Gastrocnemius medialis (tissue), 4 donors: ENCODE results near the gene C5orf47.

Source experiments
- POLR2A ChIP-seq, 2 donors: fragments of 450-650 bp; IDR thresholded peaks; one replicate each; pipeline ENCODE4 v1.6.1; 2017; ENCODE audit warnings: antibody characterized with exemption in 2 of 2, mild to moderate bottlenecking in 2 of 2, moderate library complexity in 2 of 2
- TF ChIP-seq, protein P1 (sequence below), 5 experiments: fragments of 450-650 bp in 3 of 5; fragments of 200-600 bp in 2 of 5; sonication (generic) in 2 of 5; IDR thresholded peaks in 4 of 5; conservative IDR thresholded peaks in 1 of 5; 1 replicate in 4 of 5; 2 replicates in 1 of 5; pipeline ENCODE4 v1.5.1; 2016 to 2019; ENCODE audit warnings: antibody characterized with exemption in 5 of 5, mild to moderate bottlenecking in 3 of 5, moderate library complexity in 3 of 5

DNA sequence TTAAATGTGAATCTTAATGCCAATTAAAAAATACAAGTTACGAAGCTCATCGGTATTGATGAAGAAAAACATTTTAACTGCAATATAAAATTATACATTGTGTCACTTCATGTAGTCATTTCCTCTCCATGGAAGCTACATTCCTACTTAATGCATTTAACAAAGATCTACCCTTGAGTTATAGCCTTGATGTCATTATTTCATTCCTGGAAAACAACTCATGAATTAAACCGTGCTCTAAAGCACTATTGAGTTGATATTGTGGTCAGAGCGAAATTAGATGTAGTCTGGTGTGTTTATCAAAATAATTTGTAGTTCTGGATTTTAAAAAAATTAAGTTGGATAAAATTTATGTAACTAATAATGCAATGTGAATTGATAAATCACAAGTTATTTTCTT is 11.1 kb downstream of the C5orf47 start:
- TF ChIP-seq POLR2A (IDR thresholded peaks at IDR 0.05): no peak
- TF ChIP-seq, protein P1, sequence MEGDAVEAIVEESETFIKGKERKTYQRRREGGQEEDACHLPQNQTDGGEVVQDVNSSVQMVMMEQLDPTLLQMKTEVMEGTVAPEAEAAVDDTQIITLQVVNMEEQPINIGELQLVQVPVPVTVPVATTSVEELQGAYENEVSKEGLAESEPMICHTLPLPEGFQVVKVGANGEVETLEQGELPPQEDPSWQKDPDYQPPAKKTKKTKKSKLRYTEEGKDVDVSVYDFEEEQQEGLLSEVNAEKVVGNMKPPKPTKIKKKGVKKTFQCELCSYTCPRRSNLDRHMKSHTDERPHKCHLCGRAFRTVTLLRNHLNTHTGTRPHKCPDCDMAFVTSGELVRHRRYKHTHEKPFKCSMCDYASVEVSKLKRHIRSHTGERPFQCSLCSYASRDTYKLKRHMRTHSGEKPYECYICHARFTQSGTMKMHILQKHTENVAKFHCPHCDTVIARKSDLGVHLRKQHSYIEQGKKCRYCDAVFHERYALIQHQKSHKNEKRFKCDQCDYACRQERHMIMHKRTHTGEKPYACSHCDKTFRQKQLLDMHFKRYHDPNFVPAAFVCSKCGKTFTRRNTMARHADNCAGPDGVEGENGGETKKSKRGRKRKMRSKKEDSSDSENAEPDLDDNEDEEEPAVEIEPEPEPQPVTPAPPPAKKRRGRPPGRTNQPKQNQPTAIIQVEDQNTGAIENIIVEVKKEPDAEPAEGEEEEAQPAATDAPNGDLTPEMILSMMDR (IDR thresholded peaks at IDR 0.05 in 4 of 5, conservative IDR thresholded peaks at IDR 0.05 in 1 of 5): no peak
